PC-3 (cell line): ENCODE data around the gene SPOPL.

Experiments used
- CTCF ChIP-seq: fragments of 300-600 bp; sonication (generic); conservative IDR thresholded peaks from 2 replicates; pipeline ENCODE4 v1.5.1; 2017; ENCODE audit warnings: antibody characterized with exemption, low read depth, mild to moderate bottlenecking, low read length
- EZH2 ChIP-seq: fragments of 300-600 bp; sonication (generic); IDR thresholded peaks from one replicate; pipeline ENCODE4 v1.6.1; 2017; ENCODE audit warnings: antibody characterized with exemption, mild to moderate bottlenecking, low read length; ENCODE audit not compliant: unreplicated experiment
- EZH2phosphoT487 ChIP-seq: fragments of 300-600 bp; sonication (generic); IDR thresholded peaks from 2 replicates; pipeline ENCODE4 v1.6.1; 2018; ENCODE audit warnings: mild to moderate bottlenecking, antibody characterized with exemption, low read length, borderline replicate concordance

- no peak for TF ChIP-seq CTCF
- TF ChIP-seq EZH2phosphoT487 = no peak
- TF ChIP-seq EZH2 = no peak
Measured at GRCh38 chr2:138610201-138610953, 108.8 kb downstream of the SPOPL start.
